ENCODE measurements around the gene ATXN2. TPM values are rescaled to one million over a fixed set of nuclear protein-coding genes. Genes with fewer than 3 reads are reported as not detected.
A peak's percentile ranks its signal among the peaks of the same experiment; 100 is the strongest.
"Not testable (repeated sequence)": the region's sequence is repeated elsewhere in the genome, so short reads cannot be mapped to it uniquely, and the experiment has no call there.

ATXN2 gene
- polyA plus RNA-seq, result 10 to 100 TPM in 2 of 3 donors, 1 to 10 TPM in 1; 7.1 to 31.3 (median 12.3) TPM

DNA sequence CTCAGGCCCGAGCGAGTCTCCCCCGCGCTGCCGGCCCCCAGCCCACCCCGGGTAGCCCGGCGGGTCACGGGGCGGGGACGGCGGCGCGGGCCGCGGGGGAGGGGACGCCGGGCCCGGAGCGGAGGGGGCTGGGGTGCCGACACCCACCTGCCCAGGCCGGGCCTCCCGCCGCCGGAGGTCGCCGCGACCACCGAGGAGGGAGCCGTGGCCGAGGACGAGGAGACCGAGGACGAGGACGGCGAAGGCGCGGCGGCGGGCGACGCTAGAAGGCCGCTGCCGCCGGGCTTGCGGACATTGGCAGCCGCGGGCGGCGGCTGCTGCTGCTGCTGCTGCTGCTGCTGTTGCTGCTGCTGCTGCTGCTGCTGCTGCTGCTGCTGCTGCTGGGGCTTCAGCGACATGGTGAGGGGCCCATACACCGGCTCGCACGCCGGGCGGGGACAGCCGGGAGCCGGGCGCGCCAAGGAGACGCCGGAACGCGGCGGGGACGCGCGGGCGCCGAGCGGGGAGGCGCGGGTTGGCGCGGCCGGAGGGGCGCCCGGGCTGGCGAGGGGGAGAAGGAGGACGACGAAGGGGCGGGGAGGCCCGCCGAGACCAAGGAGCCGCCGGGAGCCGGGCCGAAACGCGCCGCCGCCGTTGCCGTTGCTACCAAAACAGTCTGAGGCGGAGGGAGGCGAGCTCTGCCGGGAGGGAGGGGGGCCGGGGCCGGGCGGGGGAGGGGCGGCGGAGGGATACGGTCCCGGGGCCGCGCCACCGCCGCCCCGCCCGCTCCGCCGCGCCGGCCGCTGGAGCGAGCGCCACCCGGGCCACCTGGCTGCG is at the start of gene ATXN2:
ATXN2 (minus strand) TSS at position 679 of the 816 bp plus-strand sequence; CDS start at position 398, 281 bp downstream.
- Mint-ChIP-seq H3K27me3 (ENCODE audit: low read depth in 3 of 3) (peaks cover 22 to 25% (median 24%) of the 10 kb centered on the region in 3 donors), H3K27ac (peak within 1 kb of the TSS; percentile 85 to 96 (median 89)), H3K9me3 (no peaks in the 10 kb centered on the region), H3K4me3 (peak within 1 kb of the TSS; percentile 91 to 92 (median 92)), H3K36me3 (no peaks in the 10 kb centered on the region), H3K4me1 (peaks cover 31 to 46% of the 10 kb centered on the region in 2 donors)
- DNase-seq, result peak in 1 of 3 donors; percentile 16

DNA sequence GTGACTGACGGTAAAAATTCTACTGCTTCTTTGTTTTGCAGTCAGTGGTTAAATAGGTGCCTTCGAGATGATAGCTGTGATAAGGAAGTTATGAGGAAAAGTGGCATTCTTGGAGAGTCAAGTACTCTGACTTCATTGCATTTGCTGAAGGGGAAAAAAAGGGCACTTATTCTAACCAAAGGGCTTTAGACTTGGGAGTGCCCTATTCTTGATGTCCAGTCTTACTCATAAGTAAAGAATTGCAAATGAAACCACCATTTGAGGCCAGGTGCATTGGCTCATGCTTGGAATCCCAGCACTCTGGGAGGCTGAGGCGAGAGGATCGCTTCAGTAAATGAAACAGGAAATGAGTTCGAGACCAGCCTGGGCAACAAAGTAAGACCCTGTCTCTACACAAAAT is 46.3 kb upstream of the ATXN2 start:
- H3K4me1 Mint-ChIP-seq, result peaks cover 0 to 3% of the 10 kb centered on the region in 2 donors
- H3K9me3 Mint-ChIP-seq, result no peaks in the 10 kb centered on the region
- no peak for DNase-seq
- no peak overlapping the region for H3K4me3 Mint-ChIP-seq
- peaks cover 0 to 1% (median 0%) of the 10 kb centered on the region in 3 donors for H3K27me3 Mint-ChIP-seq (ENCODE audit: low read depth in 3 of 3)
- peaks cover 18 to 50% (median 25%) of the 10 kb centered on the region in 3 donors for H3K36me3 Mint-ChIP-seq
- H3K27ac Mint-ChIP-seq, result no peak overlapping the region

DNA sequence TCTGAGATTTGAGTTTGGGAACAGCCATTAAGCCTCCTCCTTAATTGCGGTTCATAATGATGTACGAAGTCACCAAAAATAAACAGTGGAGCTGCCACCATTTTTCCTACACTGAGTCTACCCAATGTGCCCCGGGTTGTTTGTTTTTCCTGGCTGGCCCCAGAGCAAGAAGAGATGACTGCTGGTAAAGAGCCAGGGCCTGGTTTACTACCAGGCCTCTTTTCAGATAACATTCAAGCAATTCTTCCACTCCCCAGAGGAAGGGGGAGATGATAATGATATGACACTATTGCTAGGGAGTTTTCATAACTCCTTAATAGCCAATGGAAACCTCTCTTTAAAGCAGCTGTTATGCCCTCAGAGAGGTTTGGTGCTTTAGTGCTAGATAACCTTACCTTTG is 44.3 kb upstream of the ATXN2 start:
- H3K27me3 Mint-ChIP-seq (ENCODE audit: low read depth in 3 of 3), result peaks cover 0 to 3% (median 0%) of the 10 kb centered on the region in 3 donors
- H3K4me1 Mint-ChIP-seq, result peaks cover 0 to 3% of the 10 kb centered on the region in 2 donors
- H3K9me3 Mint-ChIP-seq, result no peaks in the 10 kb centered on the region
- DNase-seq, result no peak
- no peak overlapping the region for H3K27ac Mint-ChIP-seq
- H3K36me3 Mint-ChIP-seq, result peaks cover 14 to 42% (median 21%) of the 10 kb centered on the region in 3 donors
- no peak overlapping the region for H3K4me3 Mint-ChIP-seq

GRCh38 chr12:111642681-111643426 is 43.7 kb upstream of the ATXN2 start:
- Mint-ChIP-seq H3K36me3 (peaks cover 14 to 42% (median 22%) of the 10 kb centered on the region in 3 donors), H3K9me3 (no peaks in the 10 kb centered on the region), H3K4me3 (no peak overlapping the region), H3K4me1 (peaks cover 0 to 3% of the 10 kb centered on the region in 2 donors), H3K27ac (no peak overlapping the region), H3K27me3 (ENCODE audit: low read depth in 3 of 3) (peaks cover 0 to 3% (median 0%) of the 10 kb centered on the region in 3 donors)
- no peak for DNase-seq

- Mint-ChIP-seq H3K4me1 (peaks cover 3 to 5% of the 10 kb centered on the region in 2 donors), H3K4me3 (no peak overlapping the region), H3K27me3 (ENCODE audit: low read depth in 3 of 3) (peaks cover 0 to 3% (median 0%) of the 10 kb centered on the region in 3 donors), H3K36me3 (peaks cover 8 to 24% (median 15%) of the 10 kb centered on the region in 3 donors), H3K9me3 (no peaks in the 10 kb centered on the region), H3K27ac (no peak overlapping the region)
- DNase-seq, result no peak
Measured at GRCh38 chr12:111640506-111640905, 41.4 kb upstream of the ATXN2 start.

DNA sequence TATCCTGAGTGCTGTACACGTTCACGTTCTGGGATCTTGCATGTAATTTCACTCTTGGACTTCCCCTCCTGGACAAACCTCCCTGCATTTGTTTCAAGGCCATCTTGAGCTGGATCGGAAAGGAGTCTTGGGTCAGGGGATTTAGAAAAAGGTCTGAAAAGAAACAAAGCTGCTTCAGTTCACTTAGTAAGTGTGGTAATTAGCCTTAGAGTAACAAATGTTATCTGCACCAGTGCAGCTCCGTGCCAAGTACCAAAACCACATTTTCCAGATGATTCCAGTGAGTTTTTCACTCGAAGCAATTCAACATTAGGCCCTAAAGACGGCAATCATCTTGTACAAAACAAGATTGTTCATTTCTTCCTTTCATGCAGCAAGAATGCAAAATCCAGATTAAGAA is 39.4 kb upstream of the ATXN2 start:
- DNase-seq, result no peak
- Mint-ChIP-seq H3K9me3 (no peaks in the 10 kb centered on the region), H3K36me3 (peaks cover 4 to 12% (median 11%) of the 10 kb centered on the region in 3 donors), H3K4me1 (peaks cover 4 to 6% of the 10 kb centered on the region in 2 donors), H3K27ac (peak overlapping the region in 1 of 6 donors; percentile 80), H3K4me3 (no peak overlapping the region), H3K27me3 (ENCODE audit: low read depth in 3 of 3) (peaks cover 0 to 3% (median 0%) of the 10 kb centered on the region in 3 donors)

DNA sequence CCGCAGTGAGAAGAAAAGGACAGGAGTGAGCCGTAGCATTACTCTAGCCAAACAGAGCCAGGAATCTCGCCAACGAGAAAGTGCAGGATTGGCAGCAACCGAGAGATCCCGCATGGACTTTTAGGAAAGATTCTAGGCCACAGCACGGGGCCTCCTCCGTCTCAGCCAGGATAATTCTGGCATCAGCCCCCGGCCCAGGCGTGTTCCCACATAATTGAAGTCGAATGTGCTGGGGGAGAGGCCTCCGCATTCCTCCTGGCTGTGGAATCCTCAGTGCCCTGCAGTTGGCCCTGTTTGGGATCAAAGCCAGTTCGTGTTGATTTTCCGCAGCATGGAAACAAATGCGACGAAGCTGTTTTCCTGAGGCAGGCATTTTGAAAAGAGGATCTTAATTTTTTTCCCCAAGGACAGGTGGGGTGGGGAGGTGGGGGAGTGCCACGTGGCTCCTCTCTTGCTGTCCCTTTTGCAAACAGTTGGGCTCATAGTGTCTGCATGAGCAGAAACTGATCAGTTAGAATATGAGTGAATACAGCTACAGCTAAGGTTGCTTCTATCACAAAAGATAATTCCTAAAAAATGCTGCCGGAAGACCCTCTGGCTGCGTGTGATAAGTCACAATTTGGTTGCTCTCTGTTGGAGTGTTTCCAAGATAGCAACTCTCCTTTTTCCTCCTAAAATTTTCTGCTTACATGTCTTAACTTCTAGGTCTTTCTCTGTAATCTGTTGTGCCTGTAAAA is 37.3 kb upstream of the ATXN2 start:
- Mint-ChIP-seq H3K27me3 (ENCODE audit: low read depth in 3 of 3) (peaks cover 0 to 1% (median 0%) of the 10 kb centered on the region in 3 donors), H3K4me1 (peaks cover 4 to 6% of the 10 kb centered on the region in 2 donors), H3K9me3 (no peaks in the 10 kb centered on the region), H3K36me3 (peaks cover 0 to 3% (median 0%) of the 10 kb centered on the region in 3 donors), H3K27ac (peak overlapping the region in 2 of 6 donors; percentile 25 to 62), H3K4me3 (no peak overlapping the region)
- DNase-seq, result no peak

- Mint-ChIP-seq H3K4me3 (peak overlapping the region in 1 of 5 donors; percentile 23), H3K27ac (peak overlapping the region in 2 of 6 donors; percentile 44 to 62), H3K36me3 (peaks cover 0 to 3% (median 0%) of the 10 kb centered on the region in 3 donors), H3K27me3 (ENCODE audit: low read depth in 3 of 3) (peaks cover 0 to 1% (median 0%) of the 10 kb centered on the region in 3 donors), H3K4me1 (peaks cover 4 to 6% of the 10 kb centered on the region in 2 donors), H3K9me3 (no peaks in the 10 kb centered on the region)
- DNase-seq, result no peak
Measured at GRCh38 chr12:111635524-111635923, 36.4 kb upstream of the ATXN2 start.

DNA sequence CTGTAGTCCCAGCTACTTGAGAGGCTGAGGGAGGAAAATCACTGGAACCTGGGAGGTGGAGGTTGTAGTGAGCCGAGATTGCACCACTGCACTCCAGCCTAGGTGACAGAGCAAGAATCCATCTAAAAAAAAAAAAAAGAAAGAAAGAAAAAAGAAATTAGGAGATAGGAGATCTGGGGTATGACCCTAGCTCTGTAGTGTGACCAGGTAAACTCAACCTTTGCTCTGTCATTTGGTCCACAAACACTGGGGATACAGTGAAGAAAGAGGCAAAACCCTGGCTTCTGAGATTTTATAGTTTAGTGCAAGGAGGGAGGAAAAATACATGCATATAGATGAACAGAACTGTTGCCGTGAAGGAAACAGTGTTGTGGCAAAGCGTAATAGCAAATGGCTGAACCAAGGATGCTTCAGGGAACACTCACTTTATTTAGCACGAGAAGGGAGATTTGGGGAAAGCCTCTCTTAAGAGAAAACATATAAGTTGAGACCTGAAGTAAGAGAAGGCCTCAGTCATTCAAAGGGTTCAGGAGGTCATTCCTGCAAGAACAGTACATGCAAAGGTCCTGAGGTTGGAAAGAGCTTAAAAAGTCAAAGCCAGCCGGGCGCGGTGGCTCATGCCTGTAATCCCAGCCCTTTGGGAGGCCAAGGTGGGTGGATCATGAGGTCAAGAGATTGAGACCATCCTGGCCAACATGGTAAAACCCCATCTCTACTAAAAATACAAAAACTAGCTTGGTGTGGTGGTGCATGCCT is 29.6 kb upstream of the ATXN2 start:
- Mint-ChIP-seq H3K4me3 (no peak overlapping the region), H3K36me3 (no peaks in the 10 kb centered on the region), H3K27ac (no peak overlapping the region), H3K27me3 (ENCODE audit: low read depth in 3 of 3) (peaks cover 0 to 2% (median 0%) of the 10 kb centered on the region in 3 donors), H3K9me3 (no peaks in the 10 kb centered on the region), H3K4me1 (no peaks in the 10 kb centered on the region)
- DNase-seq, result no peak

DNA sequence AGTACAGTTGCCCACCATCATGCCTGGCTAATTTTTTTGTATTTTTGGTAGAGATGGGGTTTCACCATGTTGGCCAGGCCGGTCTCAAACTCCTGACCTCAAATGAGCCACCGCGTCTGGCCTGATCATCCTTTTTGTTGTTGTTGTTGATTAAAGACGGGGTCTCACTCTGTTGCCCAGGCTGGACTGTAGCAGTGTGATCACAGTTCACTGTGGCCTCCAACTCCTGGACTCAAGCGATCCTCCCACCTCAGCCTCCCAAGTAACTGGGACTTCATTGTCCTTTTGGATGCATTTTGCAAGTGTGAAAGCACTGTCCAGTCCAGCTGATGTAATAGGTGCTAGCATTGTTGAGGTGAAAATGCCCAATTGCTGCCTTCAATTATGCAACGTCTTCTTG is 27.1 kb upstream of the ATXN2 start:
- Mint-ChIP-seq H3K36me3 (no peaks in the 10 kb centered on the region), H3K27ac (no peak overlapping the region), H3K4me1 (no peaks in the 10 kb centered on the region), H3K9me3 (no peaks in the 10 kb centered on the region), H3K4me3 (no peak overlapping the region), H3K27me3 (ENCODE audit: low read depth in 3 of 3) (peaks cover 0 to 4% (median 0%) of the 10 kb centered on the region in 3 donors)
- no peak for DNase-seq

DNA sequence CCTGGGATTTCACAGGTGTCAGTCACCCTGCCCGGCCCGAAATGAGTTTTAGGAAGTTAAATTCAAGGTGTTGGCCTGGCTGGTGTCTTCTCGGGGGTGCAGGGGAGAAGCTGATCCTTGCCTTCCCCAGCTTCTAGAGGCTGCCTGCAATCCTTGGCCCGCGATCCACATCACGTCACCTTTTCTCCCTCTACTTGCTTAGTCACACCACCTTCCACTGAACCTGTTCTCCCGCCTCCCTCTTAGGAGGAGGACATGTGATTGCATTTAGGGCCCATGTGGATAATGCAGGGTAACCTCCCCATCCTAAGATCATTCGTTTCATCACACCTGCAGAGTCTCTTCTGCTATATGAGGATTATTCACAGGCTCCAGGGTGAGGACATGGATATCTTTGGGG is 25.4 kb upstream of the ATXN2 start:
- no peak overlapping the region for H3K4me3 Mint-ChIP-seq
- H3K27me3 Mint-ChIP-seq (ENCODE audit: low read depth in 3 of 3), result peaks cover 0 to 4% (median 0%) of the 10 kb centered on the region in 3 donors
- H3K27ac Mint-ChIP-seq, result peak overlapping the region in 1 of 6 donors; percentile 32
- DNase-seq, result no peak
- peaks cover 0 to 2% (median 0%) of the 10 kb centered on the region in 6 donors for H3K9me3 Mint-ChIP-seq
- no peaks in the 10 kb centered on the region for H3K36me3 Mint-ChIP-seq
- no peaks in the 10 kb centered on the region for H3K4me1 Mint-ChIP-seq

GRCh38 chr12:111617841-111618240 is 18.7 kb upstream of the ATXN2 start:
- H3K4me3 Mint-ChIP-seq; H3K27me3 Mint-ChIP-seq (ENCODE audit: low read depth in 3 of 3); DNase-seq; H3K9me3 Mint-ChIP-seq; H3K4me1 Mint-ChIP-seq; H3K36me3 Mint-ChIP-seq: not testable (repeated sequence)
- peak overlapping the region in 1 of 6 donors; percentile 55 for H3K27ac Mint-ChIP-seq

DNA sequence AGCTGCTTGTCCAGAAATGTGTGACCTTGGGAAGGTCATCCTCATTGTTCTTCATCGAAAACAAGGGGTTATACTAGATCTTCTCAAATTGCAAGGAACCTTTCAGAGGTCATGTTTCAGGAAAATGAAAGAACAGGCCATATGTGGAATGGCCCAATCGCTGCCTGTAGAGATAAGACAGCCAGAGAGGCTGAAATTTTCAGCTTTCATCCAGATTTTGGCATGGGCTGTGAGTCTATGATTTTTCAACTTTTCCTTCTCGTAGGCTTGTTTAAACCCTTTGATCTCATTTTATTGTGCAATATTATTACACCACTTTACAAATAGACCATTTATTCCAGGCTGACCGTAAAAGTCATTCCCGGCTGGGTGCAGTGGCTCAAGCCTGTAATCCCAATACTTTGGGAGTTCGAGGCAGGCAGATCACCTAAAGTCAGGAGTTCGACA is 17.1 kb upstream of the ATXN2 start:
- H3K27me3 Mint-ChIP-seq (ENCODE audit: low read depth in 3 of 3), result no peaks in the 10 kb centered on the region
- no peaks in the 10 kb centered on the region for H3K4me1 Mint-ChIP-seq
- H3K9me3 Mint-ChIP-seq, result peaks cover 0 to 2% (median 0%) of the 10 kb centered on the region in 6 donors
- H3K27ac Mint-ChIP-seq, result no peak overlapping the region
- H3K36me3 Mint-ChIP-seq, result no peaks in the 10 kb centered on the region
- DNase-seq, result no peak
- H3K4me3 Mint-ChIP-seq, result no peak overlapping the region

Measured in immature natural killer cell (primary cell).